Hippocampal formation (tissue), 2 donors: ENCODE measurements around the gene CELF4.

Experiments used
- DNase-seq, 2 donors: peaks; one replicate each; lab custom pipeline; 2025; lab: John Stamatoyannopoulos, UW

The CELF4 gene

GRCh38 chr18:37524498-37525261, 40.9 kb downstream of the CELF4 start:
- DNase-seq = no peak

GRCh38 chr18:37524139-37524497, 41.5 kb downstream of the CELF4 start:
- DNase-seq = no peak

- no peak for DNase-seq
These were observed 43.8 kb downstream of the CELF4 start for GRCh38 chr18:37521510-37522465.

- DNase-seq = no peak
These were observed 45.1 kb downstream of the CELF4 start for GRCh38 chr18:37520508-37520907.

- DNase-seq = no peak
These were observed 46.0 kb downstream of the CELF4 start for GRCh38 chr18:37519510-37520135.

- no peak for DNase-seq
These were observed 49.2 kb downstream of the CELF4 start for GRCh38 chr18:37516361-37516853.

GRCh38 chr18:37514953-37515352, 50.6 kb downstream of the CELF4 start:
- DNase-seq = no peak

- no peak for DNase-seq
These were observed 53.2 kb downstream of the CELF4 start for GRCh38 chr18:37512400-37512799.

GRCh38 chr18:37511721-37512298, 53.8 kb downstream of the CELF4 start:
- DNase-seq = no peak

- no peak for DNase-seq
These were observed 56.0 kb downstream of the CELF4 start for GRCh38 chr18:37509600-37509999.

- DNase-seq = no peak
These were observed 57.4 kb downstream of the CELF4 start for GRCh38 chr18:37508207-37508606.

GRCh38 chr18:37507239-37507638, 58.4 kb downstream of the CELF4 start:
- no peak for DNase-seq

GRCh38 chr18:37506001-37506400, 59.6 kb downstream of the CELF4 start:
- DNase-seq = no peak

GRCh38 chr18:37505321-37505720, 60.3 kb downstream of the CELF4 start:
- no peak for DNase-seq

- no peak for DNase-seq
These were observed 63.0 kb downstream of the CELF4 start for GRCh38 chr18:37502601-37503000.

- DNase-seq = peak in 1 of 2 donors; percentile 22
These were observed 63.6 kb downstream of the CELF4 start for GRCh38 chr18:37502036-37502435.

GRCh38 chr18:37501136-37501535, 64.5 kb downstream of the CELF4 start:
- DNase-seq = no peak

- peak in 1 of 2 donors; percentile 35 for DNase-seq
These were observed 65.7 kb downstream of the CELF4 start for GRCh38 chr18:37499913-37500312.

- DNase-seq = no peak
These were observed 66.6 kb downstream of the CELF4 start for GRCh38 chr18:37499044-37499443.

GRCh38 chr18:37497853-37498518, 67.6 kb downstream of the CELF4 start:
- DNase-seq = no peak

- no peak for DNase-seq
These were observed 69.0 kb downstream of the CELF4 start for GRCh38 chr18:37496568-37496967.
